HEK293 (cell line): ENCODE measurements around the gene PHACTR1.
"Not testable (repeated sequence)": the region's sequence is repeated elsewhere in the genome, so short reads cannot be mapped to it uniquely, and the experiment has no call there.

Source experiments
- CTCF ChIP-seq: fragments of 450-650 bp; formaldehyde crosslinking; IDR thresholded peaks from 2 replicates; pipeline ENCODE4 v1.5.1; 2016; ENCODE audit warnings: missing biosample characterization, missing genetic modification characterization
- MEIS1 ChIP-seq: sonication (generic); formaldehyde crosslinking; IDR thresholded peaks from 2 replicates; pipeline ENCODE4 v1.8.1; 2022; ENCODE audit warnings: missing genetic modification reagents, mild to moderate bottlenecking, borderline replicate concordance
- TCF7L2 ChIP-seq: IDR thresholded peaks from 2 replicates; pipeline ENCODE4 v1.6.1; 2011; ENCODE audit warnings: low read depth, mild to moderate bottlenecking, inconsistent platforms, low read length, moderate library complexity, borderline replicate concordance
- ZFP41 ChIP-seq: fragments of 450-650 bp; formaldehyde crosslinking; IDR thresholded peaks from 2 replicates; pipeline ENCODE4 v1.5.1; 2016; ENCODE audit warnings: missing biosample characterization, missing genetic modification characterization, borderline replicate concordance
- ZNF24 ChIP-seq: fragments of 450-650 bp; formaldehyde crosslinking; IDR thresholded peaks from 2 replicates; pipeline ENCODE4 v1.5.1; 2016; ENCODE audit warnings: missing biosample characterization, missing genetic modification characterization
- ZNF558 ChIP-seq: fragments of 450-650 bp; formaldehyde crosslinking; IDR thresholded peaks from 2 replicates; pipeline ENCODE4 v1.5.1; 2016; ENCODE audit warnings: missing biosample characterization, missing genetic modification characterization
- ZNF580 ChIP-seq: fragments of 450-650 bp; formaldehyde crosslinking; IDR thresholded peaks from 2 replicates; pipeline ENCODE4 v1.5.1; 2016; ENCODE audit warnings: missing biosample characterization, missing genetic modification characterization
- ZNF747 ChIP-seq: fragments of 450-650 bp; formaldehyde crosslinking; IDR thresholded peaks from 2 replicates; pipeline ENCODE4 v1.5.1; 2016; ENCODE audit warnings: missing biosample characterization, missing genetic modification characterization

GRCh38 chr6:13159822-13160221 is 443.3 kb downstream of the PHACTR1 start:
- not testable (repeated sequence) for TF ChIP-seq ZFP41 (tag by site-specific recombination); CTCF (tag by site-specific recombination); ZNF558 (tag by site-specific recombination); ZNF580; TCF7L2; ZNF24 (tag by site-specific recombination); MEIS1 (CRISPR knock-in tag); ZNF747 (tag by site-specific recombination)
